ACC112 (cell line): ENCODE results near the gene BFAR.
"Not testable (repeated sequence)": the region's sequence is repeated elsewhere in the genome, so short reads cannot be mapped to it uniquely, and the experiment has no call there.

Experiments
- H2AFZ ChIP-seq: fragments of 200-600 bp; sonication (generic); one replicate; pipeline ENCODE4 v1.6.0; 2017; ENCODE audit warnings: antibody characterized with exemption, low read length; ENCODE audit not compliant: unreplicated experiment
- H3K27ac ChIP-seq: fragments of 200-600 bp; sonication (generic); 2 replicates; pipeline ENCODE4 v1.5.1; 2014; ENCODE audit warnings: low read depth, mild to moderate bottlenecking, antibody characterized with exemption, low read length, moderate library complexity
- H3K27me3 ChIP-seq: fragments of 200-600 bp; sonication (generic); 2 replicates; pipeline ENCODE4 v1.6.1; 2014; ENCODE audit warnings: mild to moderate bottlenecking, antibody characterized with exemption, low read length, moderate library complexity, mixed read lengths; ENCODE audit not compliant: insufficient read depth
- H3K36me3 ChIP-seq: fragments of 200-600 bp; sonication (generic); 2 replicates; pipeline ENCODE4 v1.6.1; 2016; ENCODE audit warnings: mild to moderate bottlenecking, antibody characterized with exemption, low read length, moderate library complexity, mixed read lengths; ENCODE audit not compliant: insufficient read depth
- H3K4me1 ChIP-seq: fragments of 200-600 bp; sonication (generic); one replicate; pipeline ENCODE4 v1.6.1; 2016; ENCODE audit warnings: low read length, mixed read lengths; ENCODE audit not compliant: insufficient read depth, unreplicated experiment, control insufficient read depth
- H3K4me3 ChIP-seq: fragments of 200-600 bp; sonication (generic); 2 replicates; pipeline ENCODE4 v1.5.1; 2014; ENCODE audit warnings: mild to moderate bottlenecking, low read depth, low read length
- H3K79me2 ChIP-seq: fragments of 200-600 bp; sonication (generic); one replicate; pipeline ENCODE4 v1.6.0; 2016; ENCODE audit warnings: low read length; ENCODE audit not compliant: control insufficient read depth, unreplicated experiment, insufficient read depth

Gene BFAR

DNA sequence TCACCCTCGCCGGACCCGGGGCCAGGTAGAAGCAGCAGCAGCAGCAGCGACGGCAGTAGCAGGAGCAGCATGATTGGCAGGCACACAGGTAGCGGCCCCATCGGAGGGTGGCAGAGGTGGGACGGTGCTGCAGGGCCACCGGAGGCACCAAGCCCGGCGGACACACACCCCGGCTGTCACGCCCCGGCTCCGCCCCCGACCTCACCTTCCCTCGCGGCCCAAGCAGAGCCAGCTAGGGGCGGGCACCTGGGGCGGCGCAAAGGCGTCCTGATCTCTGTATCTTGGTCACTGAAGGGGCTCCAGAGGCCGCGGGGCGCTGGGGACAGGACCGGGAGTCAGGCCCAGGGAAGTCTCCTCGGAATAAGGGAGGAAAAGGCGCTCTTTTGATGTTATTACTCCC, 61.4 kb downstream of the BFAR start, which contains the start of gene PLA2G10:
Gene PLA2G10 (minus strand): TSS at position 180 of the 400 bp plus-strand sequence. CDS start 79 bp downstream, at position 101.
- not testable (repeated sequence) for H3K27me3 ChIP-seq, H3K36me3 ChIP-seq, H3K4me3 ChIP-seq, H3K27ac ChIP-seq, H3K4me1 ChIP-seq, H3K79me2 ChIP-seq, H2AFZ ChIP-seq

DNA sequence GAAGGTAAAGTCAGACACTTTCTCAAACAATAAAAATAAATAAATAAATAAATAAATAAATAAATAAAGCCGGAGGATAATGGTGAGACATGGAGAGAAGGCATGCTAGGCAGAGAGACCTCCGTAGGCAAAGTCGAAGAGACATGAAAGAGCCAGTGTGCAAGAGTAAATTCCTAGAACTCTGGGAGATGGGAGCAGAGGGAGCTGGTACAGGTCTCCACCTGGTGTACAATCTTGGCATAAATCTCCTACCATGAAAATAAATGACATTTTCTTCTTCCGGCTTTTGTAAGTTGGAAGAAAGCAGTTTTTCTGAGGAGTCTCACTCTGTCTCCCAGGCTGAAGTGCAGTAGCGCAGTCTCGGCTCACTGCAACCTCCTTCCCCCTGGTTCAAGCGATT, 69.1 kb downstream of the BFAR start:
- not testable (repeated sequence) for H3K4me1 ChIP-seq, H3K36me3 ChIP-seq, H3K79me2 ChIP-seq, H3K4me3 ChIP-seq, H3K27ac ChIP-seq, H3K27me3 ChIP-seq, H2AFZ ChIP-seq

DNA sequence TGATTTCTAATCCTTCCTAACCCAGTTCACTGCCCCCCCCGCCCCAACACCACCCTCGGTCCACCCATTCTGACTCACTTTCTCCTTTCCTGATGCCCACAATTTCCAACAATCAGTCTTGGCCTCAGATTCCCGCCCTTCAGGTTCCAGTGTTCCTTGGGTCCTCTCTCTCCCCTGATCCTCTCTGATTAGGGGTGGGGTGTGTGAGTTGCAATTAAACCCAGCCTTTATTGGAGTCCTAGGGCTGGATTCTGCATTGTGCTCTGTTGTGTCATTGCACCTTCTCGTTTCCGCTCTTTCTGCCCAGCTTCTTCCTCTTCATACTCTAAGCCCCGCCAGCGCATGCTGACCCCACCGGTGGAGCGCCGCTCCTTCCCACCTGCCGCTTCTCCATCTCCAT, 69.9 kb downstream of the BFAR start:
- H3K4me1 ChIP-seq, H3K27ac ChIP-seq, H3K4me3 ChIP-seq, H3K27me3 ChIP-seq, H3K36me3 ChIP-seq, H3K79me2 ChIP-seq, H2AFZ ChIP-seq: not testable (repeated sequence)

DNA sequence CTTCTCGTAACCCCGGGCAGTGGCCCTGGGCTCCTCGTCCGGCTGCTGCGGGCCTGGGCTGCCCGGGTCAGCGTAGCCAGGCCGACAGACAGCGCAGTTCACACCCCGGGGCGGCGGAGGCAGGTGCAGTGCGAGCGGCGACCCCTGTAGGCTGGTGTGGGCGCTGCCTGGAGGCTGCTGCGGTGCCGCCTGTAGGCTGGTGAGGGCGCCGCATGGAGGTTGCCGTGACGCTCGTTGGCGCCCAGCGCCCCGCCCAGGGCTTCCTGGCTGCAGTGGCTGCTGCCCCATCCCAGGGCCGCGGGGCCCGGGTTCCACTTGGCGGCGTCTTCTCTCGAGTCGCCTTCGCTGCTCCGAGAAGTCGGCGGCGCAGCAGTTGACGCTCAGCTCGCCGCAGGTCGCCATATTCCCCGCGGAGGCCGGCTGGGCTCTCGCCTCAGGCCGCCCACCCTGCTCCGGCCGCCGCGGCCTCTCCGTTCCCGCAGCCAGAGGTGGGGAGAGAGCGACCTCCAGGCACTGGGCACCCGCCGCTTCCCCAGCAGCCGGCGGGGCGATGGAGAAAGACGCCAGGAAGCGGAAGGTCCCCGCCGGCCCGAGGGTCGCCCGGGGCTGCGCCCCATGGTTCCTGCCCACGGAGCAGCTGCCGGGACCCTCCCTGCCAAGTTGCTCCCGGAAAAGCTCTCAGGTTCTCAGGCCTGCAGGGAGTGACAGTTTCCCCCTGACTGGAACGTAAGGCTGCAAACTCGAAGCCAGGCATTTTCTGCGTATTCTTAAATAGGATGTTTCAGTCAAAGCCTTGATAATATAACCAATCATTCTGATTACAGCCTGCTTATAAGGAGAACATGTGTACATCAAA, 70.6 kb downstream of the BFAR start, which contains the start of gene NPIPA3:
Gene NPIPA3 (plus strand): TSS at position 256 of the 856 bp plus-strand sequence. CDS start 5,533 bp downstream, outside the sequence.
- not testable (repeated sequence) for H3K27me3 ChIP-seq, H3K36me3 ChIP-seq, H3K79me2 ChIP-seq, H2AFZ ChIP-seq, H3K4me1 ChIP-seq, H3K4me3 ChIP-seq, H3K27ac ChIP-seq
